RWPE1 (cell line): Measurements from ENCODE around the gene CPT1A.
"Not testable (repeated sequence)": the region's sequence is repeated elsewhere in the genome, so short reads cannot be mapped to it uniquely, and the experiment has no call there.

ENCODE experiments used
- CTCF ChIA-PET: fragments of 350-600 bp; sonication (Branson Sonifier 250); formaldehyde crosslinking; extraction: SDS; loops from one replicate; lab custom pipeline; 2021; lab: Yijun Ruan, JAX
- POLR2A ChIA-PET: fragments of 400-600 bp; formaldehyde crosslinking; extraction: SDS; loops from one replicate; lab custom pipeline; 2020; ENCODE audit warnings: antibody characterized with exemption; ENCODE audit not compliant: low non-redundant PET; lab: Yijun Ruan, JAX
- DNase-seq: peaks from one replicate; pipeline ENCODE4 v3.0.0; 2012; ENCODE audit warnings: low spot score
- H3K27ac ChIP-seq: fragments of 450-650 bp; 2 replicates; pipeline ENCODE4 v1.5.1; 2017
- TF ChIP-seq, protein P1 (sequence below): fragments of 450-650 bp; conservative IDR thresholded peaks from 2 replicates; pipeline ENCODE4 v1.5.1; 2017; ENCODE audit warnings: low read depth, mild to moderate bottlenecking

CPT1A gene

DNA sequence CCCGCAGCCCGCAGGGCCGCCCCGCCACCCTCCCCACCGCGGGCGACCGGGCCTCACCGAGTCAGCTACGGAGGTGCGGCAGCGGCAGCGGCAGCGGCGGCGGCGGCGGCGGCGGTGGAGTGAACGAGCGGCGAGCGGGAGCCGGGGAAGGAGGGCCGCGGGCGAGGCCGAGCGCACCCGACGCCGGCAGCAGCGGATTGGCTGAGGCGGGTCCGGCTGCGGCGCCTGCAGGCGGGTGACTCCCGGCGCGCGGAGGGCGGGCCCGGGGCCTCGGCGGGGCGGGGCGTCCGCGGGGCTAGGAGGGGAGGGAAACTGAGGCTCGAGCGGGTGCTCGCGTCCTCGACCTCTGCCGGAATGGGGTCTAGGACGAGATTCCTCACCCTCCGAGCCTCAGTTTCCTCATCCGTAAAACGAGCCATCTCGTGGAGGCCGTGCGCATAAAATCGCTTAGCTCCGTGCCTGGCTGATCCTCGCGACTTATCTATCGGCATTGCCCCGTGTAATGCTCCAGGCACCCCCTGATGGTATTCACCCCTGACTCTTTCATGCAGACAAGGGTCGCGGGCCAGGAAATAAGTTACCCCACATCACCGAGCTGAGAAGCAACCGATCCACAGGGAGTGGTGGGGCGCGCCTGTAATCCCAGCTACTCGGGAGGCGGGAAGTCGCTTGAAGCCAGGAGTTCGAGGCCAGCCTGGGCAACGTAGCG, at the start of gene CPT1A:
Gene CPT1A (minus strand): TSS at position 199 of the 709 bp plus-strand sequence. CDS start 26,442 bp downstream, outside the sequence.
- TF ChIP-seq, protein P1, sequence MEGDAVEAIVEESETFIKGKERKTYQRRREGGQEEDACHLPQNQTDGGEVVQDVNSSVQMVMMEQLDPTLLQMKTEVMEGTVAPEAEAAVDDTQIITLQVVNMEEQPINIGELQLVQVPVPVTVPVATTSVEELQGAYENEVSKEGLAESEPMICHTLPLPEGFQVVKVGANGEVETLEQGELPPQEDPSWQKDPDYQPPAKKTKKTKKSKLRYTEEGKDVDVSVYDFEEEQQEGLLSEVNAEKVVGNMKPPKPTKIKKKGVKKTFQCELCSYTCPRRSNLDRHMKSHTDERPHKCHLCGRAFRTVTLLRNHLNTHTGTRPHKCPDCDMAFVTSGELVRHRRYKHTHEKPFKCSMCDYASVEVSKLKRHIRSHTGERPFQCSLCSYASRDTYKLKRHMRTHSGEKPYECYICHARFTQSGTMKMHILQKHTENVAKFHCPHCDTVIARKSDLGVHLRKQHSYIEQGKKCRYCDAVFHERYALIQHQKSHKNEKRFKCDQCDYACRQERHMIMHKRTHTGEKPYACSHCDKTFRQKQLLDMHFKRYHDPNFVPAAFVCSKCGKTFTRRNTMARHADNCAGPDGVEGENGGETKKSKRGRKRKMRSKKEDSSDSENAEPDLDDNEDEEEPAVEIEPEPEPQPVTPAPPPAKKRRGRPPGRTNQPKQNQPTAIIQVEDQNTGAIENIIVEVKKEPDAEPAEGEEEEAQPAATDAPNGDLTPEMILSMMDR, result no peak
- ChIA-PET POLR2A (no interaction called here), CTCF (interaction anchor here (0.6 kb wide), 1 partner anchor 226 kb away, joined by 4 read pairs; no protein-coding TSS in a partner anchor)
- DNase-seq, result peak; percentile 87
- peak within 1 kb of the TSS; percentile 96 for H3K27ac ChIP-seq

DNA sequence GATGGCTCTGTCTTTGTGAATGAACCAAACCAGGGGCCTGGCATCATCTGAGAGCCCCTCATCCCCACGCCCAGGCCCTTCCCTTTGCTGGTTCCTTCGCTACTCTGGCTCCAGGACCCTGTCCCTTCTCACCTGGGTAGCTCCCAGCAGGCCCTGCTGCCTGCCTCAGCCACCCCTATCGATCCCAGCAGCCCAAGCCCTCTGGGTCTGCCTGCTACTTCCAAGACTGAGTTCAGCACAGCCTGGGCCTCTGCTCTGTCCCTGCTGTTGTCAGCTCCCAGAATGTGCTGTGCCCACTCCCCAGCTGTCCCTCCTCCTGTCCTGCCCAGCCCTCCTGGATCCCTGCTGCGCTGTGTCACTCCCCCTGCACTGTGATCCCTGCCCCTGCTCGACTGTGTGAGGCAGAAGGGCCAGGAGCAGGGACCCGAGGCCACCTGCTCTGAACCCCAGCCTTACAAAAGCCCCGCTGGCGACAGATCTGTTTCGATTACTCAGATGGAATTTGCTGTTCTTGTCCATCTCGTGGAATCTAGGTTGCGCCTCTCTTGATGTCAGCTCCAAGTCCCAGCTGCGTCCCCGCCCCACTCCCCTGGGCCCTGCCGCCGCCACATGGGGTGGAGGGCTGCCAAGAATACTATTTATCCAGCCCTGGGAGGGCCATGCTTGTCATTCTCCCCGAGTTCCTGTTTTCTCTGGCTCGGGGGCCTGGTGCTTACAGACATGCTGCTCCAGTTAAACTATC, 48.9 kb upstream of the CPT1A start:
- DNase-seq, result no peak
- ChIA-PET POLR2A (no interaction called here), CTCF (interaction anchor here (0.6 to 1.0 kb wide), 3 partner anchors 30 to 1557 kb away, joined by 3 to 4 read pairs (median 3); no protein-coding TSS in a partner anchor)
- H3K27ac ChIP-seq, result 0 out of 2 replicates have a peak overlapping the region, but pooled peaks have one; percentile 15
- TF ChIP-seq, protein P1, result no peak

DNA sequence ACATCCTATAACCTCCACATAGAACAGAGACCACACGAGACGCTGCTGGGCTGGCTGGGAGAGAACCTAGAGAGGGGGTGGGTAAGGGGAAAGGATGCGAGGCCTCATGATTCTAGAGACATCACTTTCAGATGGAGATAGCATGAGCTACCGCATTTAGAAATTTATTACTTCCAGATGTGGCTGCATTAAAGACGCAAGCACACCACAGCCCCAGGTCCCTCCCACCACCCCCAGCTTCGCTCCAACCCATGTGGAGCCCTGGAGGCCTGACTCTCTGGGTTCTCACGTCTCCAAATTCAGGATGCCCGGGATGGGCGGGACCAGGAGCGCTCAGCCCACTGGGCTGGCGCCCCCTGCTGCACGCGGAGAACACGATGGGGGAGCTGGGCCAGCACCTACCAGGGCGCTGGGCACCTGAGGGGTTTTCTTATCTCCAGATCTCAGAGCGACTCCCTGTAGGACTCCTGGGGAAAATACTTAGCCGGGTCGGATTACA, 48.3 kb upstream of the CPT1A start:
- CTCF ChIA-PET, result interaction anchor here (0.6 to 1.0 kb wide), 3 partner anchors 31 to 1558 kb away, joined by 3 to 4 read pairs (median 3); no protein-coding TSS in a partner anchor
- TF ChIP-seq, protein P1, result no peak
- POLR2A ChIA-PET, result no interaction called here
- DNase-seq, result no peak
- no peak overlapping the region for H3K27ac ChIP-seq

DNA sequence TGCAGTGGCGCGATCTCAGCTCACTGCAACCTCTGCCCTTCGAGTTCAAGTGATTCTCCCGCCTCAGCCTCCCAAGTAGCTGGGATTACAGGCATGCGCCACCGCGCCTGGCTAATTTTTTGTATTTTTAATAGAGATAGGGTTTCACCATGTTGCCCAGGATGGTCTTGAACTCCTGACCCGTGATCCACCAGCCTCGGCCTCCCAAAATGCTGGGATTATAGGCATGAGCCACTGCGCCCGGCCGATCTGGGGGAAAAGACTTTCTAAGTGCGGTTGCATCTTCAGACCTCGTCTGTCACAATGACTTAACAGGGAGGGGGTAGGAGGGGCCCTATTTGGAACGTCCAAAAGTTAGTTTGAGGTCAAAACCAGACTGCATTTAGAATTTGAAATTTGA, 43.1 kb upstream of the CPT1A start:
- CTCF ChIA-PET, H3K27ac ChIP-seq, DNase-seq, POLR2A ChIA-PET: not testable (repeated sequence)

DNA sequence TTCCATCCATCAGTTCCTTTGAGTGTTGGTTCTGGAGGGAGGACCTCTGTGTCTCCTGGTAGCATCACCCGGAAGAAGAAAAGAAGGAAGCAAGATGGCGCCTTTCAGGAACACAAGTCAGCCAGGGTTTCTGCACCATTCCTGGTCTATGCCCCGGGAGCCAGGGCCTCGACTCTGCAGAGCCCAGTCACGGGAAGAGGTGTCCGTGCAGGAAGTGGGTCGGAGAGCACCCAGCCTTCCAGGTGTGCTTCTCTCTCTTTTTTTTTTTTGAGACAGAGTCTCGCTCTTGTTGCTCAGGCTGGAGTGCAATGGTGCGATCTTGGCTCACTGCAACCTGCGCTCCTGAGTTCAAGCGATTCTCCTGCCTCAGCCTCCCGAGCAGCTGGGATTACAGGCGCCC, 40.7 kb upstream of the CPT1A start:
- TF ChIP-seq, protein P1, result no peak
- ChIA-PET CTCF (no interaction called here), POLR2A (no interaction called here)
- no peak overlapping the region for H3K27ac ChIP-seq
- no peak for DNase-seq

DNA sequence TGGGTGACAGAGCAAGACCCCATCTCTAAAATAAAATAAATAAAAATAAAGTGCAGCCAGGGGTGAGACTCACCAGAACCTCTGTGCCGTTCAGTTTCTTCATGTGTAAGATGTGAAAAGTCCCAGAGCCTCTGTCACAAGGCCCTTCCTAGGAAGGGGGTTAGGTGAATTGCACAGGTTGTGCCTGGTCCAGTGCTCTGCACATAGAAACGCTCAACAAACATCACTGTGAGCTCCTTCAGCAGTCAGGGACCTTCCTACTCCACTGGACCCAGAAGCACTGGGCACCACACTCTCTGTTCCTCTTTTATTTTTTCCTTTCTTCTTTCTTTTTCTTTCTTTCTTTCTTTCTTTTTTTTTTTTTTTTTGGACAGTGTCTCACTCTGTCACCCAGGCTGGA, 39.6 kb upstream of the CPT1A start:
- DNase-seq, result no peak

More for the DNA sequence above, 39.6 kb upstream of the CPT1A start:
- TF ChIP-seq, protein P1, result no peak
- POLR2A ChIA-PET, result no interaction called here
- CTCF ChIA-PET, result no interaction called here
- no peak overlapping the region for H3K27ac ChIP-seq
